Measurements from ENCODE around the gene COL25A1.
"Not testable (repeated sequence)": the region's sequence is repeated elsewhere in the genome, so short reads cannot be mapped to it uniquely, and the experiment has no call there.

COL25A1 gene

DNA sequence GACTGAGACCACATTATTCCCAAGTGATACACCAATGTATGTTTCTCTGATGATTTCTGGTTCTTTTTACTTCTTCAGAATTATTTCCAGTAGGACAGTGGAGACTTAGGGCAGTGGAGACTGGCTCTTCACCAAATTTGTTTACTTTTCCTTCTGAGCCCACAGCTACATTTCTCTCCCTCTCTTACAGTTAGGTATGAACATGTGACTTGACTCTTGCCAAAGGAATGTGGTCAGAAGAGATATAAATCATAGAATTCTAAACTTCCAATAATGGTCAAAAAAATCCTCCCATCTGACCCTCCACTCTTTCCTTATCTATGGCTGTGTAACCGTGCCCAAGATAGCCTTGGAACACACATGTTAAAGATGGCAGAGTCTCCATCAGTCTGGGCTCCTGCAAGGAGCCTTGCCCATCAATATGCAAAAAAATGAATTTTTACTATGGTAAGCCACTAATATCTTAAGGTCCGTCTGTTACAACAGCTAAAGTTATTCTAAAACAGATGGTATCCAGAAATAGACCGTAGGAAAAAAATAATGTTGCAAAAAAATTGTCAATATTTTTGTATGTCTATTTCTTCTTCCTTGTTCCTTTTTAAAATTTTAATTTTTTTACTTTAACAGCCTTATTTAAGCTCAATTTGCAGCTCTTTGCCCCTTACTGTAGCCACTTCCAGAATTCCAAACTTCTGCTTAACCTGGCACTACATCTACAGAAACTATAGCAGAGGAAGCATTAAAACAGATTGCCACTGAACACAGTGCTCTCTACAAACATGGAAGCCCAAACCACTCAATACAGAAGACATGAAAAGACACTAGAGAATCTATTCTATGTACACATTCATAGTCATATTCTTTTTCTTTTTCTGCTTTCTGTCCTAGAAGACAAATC is 260.7 kb downstream of the COL25A1 start:
- DNase-seq, result no peak

DNA sequence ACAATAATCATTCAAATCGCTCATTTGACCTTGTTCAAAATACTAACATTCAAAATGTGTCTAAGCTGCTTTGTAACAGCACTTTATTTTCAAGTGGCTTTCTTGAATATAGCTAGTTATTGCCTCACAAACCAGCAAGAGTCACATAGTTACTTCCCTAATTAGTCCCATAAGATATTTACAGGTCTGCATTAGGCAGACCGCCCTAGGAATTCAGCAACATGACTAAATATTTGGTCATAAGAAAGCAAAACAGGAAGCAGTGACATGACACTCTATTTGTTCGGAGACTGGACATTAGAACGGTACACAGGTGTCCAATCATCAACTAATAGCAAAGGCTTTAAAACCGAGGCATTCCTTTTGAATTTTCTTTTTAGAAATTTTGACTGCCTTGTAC is 262.0 kb downstream of the COL25A1 start:
- DNase-seq, result no peak

DNA sequence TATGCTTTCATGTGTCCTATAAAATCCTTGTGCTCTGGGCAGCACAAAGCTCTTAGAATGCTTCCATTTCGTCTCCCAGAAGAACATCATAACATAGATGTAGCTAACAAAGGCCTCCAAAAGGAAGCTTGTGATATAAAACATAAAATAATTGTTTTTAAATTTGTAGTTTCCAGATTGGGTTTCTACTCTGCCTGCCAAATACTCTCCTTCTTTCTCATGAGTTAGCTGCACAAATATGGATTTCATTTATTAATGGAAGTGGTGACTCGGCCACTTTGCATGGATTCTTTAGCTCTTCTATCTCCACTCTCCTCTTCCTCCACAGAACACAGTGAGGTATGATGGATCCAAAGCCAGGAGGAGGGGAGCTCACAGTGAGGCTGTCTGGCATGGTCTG is 265.4 kb downstream of the COL25A1 start:
- no peak for DNase-seq

- no peak for DNase-seq
These were observed 268.5 kb downstream of the COL25A1 start for GRCh38 chr4:109033993-109034392.

- no peak for DNase-seq
These were observed 269.8 kb downstream of the COL25A1 start for GRCh38 chr4:109032671-109033070.

DNA sequence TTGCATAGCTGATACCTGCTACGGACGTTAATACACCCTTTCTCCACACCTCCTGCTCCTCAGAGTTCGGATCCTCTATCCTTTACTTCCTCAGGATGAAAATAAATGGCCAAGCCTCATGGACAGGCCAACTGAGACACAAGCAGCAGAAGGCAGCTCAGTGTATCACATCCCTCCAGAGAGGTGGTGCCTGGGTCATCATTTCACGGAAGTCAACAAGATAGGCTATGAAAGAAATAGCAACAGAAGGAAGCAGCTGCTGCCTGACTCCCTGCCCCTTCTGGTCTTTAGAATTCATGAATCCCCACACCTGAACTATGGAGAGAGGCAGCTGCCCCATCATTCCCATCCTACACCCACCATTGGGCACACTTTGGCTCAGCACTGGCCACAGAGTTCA is 272.5 kb downstream of the COL25A1 start:
- DNase-seq, result no peak

GRCh38 chr4:109027016-109027500 is 275.4 kb downstream of the COL25A1 start:
- no peak for DNase-seq

DNA sequence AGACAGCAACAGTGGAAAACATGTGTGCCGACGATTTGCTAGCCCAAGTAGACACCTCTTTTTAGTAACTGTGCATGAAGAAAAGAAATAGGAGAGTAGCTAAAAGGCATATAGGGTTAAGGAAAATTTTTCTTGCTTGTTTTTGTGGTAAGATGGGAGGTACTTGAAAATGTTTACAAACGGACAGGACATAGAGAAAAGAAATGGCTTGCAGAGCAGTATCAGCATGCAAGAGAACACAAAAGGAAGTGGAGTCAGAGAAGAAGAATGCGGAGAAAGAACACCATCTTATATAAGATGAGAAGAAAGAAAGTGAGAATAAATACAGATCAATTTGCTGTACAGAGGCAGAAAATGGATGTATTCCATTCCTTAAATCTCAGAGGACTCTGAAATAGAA is 275.9 kb downstream of the COL25A1 start:
- no peak for DNase-seq

GRCh38 chr4:109025471-109026076 is 276.9 kb downstream of the COL25A1 start:
- no peak for DNase-seq

DNA sequence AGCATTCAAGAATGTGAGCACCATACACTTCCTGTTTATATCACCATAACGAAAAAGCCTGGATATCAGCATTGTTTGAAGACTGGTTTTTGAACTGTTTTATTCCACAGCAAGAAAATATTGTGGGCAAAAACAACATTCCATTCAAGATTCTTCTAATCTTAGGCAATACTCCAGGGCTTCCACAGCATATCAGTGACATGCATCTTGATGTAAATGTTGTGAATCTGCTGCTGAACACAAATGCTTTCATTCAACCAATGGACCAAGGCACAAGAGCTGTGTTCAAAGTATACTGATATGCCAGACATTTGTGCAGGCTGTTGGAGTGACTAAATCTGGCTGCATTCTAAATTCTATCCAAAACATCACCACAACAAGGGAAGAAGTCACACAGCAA is 279.5 kb downstream of the COL25A1 start:
- no peak for DNase-seq

DNA sequence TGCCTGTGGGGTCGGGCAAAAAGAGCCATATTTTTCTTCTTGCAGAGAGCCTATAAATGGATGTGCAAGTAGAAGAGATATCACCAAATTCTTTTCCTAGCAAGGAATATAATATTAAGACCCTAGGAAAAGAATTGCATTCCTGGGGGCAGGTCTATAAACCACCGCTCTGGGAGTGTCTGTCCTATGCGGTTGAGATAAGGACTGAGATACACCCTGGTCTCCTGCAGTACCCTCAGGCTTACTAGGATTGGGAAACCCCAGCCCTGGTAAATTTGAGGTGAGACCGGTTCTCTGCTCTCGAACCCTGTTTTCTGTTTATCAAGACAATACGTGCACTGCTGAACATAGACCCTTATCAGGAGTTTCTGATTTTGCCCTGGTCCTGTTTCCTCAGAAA is 280.8 kb downstream of the COL25A1 start:
- DNase-seq, result not testable (repeated sequence)

DNA sequence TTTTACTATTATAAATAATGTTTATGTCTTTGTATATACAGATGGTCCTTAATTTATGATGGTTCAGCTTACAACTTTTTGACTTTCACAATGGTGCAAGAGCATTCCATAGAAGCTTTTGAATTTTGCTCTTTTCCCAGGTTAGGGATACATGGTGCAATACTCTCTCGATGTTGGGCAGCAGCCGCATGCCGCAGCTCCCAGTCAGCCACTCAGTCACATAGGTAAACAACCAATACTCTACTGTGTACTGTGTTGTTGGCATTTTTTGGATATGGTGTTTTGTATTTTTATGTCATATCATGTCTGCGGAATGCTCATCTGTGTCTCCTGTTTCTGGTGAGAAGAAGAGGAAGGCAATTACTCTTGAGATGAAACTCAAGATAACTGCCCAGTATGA is 281.6 kb downstream of the COL25A1 start:
- DNase-seq, result no peak

GRCh38 chr4:109016200-109016599 is 286.3 kb downstream of the COL25A1 start:
- DNase-seq, result no peak

GRCh38 chr4:109015413-109015810 is 287.0 kb downstream of the COL25A1 start:
- no peak for DNase-seq

DNA sequence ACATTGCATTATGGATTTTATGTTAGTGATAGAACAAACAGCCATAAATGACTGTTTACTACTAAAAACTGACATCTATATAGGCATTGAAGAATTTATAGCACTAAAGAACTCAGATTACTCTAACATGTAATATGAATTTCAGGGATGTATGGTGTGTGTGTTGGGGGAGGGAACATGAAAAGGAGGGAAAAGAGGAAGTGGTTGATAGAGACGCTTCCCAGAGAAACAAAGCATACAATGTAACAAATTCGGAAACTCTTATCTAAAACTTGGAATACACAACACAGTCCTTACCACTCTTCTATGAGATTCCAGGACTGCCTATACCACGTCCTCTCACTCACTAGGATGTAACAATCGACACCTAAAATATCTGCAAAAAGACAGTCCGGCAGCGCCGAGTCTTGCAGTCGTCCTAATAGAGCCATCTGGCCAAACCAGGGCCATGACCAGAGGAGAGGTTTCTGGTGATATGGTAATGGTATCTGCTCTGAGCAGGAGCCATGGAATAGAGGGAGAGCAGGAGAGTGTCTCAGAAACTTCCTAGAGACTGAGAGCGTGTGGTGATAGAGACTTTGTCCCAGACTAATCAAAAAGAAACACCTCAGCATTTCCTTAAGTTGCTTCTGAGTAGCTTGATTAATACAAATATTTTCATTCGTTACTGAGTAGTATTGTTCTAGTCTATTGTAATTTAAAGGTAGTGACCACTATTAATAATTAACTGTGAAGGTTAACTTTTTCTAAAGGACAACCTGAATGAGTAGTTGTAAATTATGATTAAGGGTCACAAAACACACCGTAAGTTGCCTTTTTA is 287.7 kb downstream of the COL25A1 start:
- DNase-seq, result no peak

DNA sequence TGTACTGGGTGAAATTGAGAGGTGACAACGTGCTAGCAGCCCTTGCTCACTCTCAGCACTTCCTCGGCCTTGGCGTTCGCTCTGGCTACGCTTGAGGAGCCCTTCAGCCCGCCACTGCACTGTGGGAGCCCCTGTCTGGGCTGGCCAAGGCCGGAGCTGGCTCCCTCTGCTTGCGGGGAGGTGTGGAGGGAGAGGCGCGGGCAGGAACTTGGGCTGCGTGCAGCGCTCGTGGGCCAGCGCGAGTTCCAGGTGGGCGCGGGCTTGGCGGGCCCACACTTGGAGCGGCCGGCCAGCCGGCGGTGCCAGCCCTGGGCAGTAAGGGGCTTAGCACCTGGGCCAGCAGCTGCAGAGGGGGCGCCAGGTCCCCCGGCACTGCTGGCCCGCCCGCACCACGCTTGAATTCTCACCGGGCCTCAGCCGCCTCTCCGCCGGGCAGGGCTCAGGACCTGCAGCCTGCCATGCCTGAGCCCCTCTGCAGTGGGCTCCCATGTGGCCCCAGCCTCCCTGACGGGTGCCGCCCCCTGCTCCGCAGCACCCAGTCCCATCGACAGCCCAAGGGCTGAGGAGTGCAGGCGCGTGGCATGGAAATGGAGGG is 290.1 kb downstream of the COL25A1 start:
- DNase-seq, result no peak

DNA sequence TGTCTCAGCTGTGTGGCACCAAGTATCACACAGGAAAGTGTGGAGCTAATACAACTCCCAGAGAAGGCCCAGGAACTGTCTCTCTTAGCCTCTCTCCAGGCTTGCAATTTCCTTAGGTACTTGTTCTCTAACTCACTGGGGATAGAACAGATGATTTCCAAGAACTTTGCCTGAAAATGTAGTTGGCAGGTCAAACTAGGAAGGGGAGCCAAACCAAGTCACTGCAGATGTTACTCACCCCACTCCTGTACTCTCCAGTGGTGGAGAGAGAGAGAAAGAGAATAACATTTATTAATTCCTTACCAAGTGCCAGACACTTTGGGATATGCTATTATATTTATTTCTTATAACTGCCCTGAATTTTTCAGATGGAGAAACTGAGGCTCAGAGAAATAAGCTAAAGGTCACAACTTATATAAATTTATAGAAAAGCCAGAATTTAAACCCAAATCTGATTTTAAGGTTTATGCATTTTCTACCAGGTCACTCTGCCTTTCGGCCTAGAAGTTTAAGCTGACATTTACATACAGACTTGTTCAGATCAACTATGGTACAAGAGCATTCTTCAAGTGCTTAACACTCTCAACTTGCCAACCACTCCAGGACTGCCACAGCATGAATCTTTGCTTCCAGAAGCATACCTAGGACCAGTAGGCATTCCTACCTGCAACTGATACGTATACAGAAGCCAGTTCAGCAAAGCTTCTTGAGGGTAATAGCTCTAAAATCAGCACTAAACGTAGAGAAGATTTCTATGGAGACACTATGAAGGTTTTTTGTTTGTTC is 291.0 kb downstream of the COL25A1 start:
- no peak for DNase-seq

- DNase-seq, result no peak
These were observed 291.9 kb downstream of the COL25A1 start for GRCh38 chr4:109010521-109010920.

DNA sequence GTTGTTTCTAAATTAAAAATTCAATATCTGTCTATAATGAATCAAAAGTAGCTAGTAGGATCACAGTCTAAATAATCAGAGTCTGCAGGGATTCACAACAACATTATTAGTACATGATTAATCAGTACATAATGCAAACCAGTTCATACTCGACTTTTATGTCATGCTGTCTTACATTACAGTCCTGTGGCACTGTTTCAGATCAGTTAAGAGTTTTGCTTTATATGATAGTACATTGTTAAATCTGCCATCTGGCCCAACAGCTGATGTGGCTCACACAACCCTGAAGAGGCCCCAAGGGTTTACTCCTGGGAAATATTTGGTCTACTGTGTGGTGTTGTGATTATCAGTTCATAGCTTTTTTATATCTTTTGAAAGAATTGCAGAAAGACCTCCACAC is 292.5 kb downstream of the COL25A1 start:
- no peak for DNase-seq

DNA sequence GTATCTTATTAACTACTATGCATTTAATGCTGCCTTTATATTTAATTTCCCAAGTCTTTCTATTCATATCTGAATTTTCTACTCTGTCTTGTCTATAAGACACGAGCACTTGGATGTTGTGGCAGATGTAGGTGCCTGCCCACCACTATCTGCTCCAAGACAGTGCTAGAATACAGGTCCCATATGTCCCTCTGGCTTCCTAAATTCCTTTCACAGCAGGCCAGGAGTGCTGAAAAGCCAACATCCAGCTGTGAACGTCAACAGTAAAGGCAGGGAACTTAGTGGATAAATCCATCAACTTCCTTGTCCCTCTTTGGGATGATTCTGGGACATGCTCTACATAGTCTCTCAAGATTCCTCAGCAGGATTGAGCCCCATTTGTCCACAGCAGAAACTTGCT is 294.5 kb downstream of the COL25A1 start:
- no peak for DNase-seq

GRCh38 chr4:109005523-109005922 is 296.9 kb downstream of the COL25A1 start:
- no peak for DNase-seq

GRCh38 chr4:109004418-109004817 is 298.0 kb downstream of the COL25A1 start:
- DNase-seq, result no peak

Measured in NK-92 treated with Interleukin-12 subunit alpha and Interleukin-12 subunit beta, amount 100 ng/mL, for 24 hours (cell line).